Measurements from ENCODE around the gene BNIP2.

- TF ChIP-seq POLR2A (IDR thresholded peaks at IDR 0.05) (no peak), CTCF (IDR thresholded peaks at IDR 0.05) (no peak)
Measured at GRCh38 chr15:59678172-59678571, 10.9 kb downstream of the BNIP2 start.

Measured in uterus (tissue), 2 donors.